Measurements from ENCODE around the gene CDK1. TPM values are rescaled to one million over a fixed set of nuclear protein-coding genes. Genes with fewer than 3 reads are reported as not detected.

The CDK1 gene
- polyA plus RNA-seq, 1 donor (not counting 4 experiments of a cell fraction or from before 2014, with no cell fraction given), result 43.8 TPM

DNA sequence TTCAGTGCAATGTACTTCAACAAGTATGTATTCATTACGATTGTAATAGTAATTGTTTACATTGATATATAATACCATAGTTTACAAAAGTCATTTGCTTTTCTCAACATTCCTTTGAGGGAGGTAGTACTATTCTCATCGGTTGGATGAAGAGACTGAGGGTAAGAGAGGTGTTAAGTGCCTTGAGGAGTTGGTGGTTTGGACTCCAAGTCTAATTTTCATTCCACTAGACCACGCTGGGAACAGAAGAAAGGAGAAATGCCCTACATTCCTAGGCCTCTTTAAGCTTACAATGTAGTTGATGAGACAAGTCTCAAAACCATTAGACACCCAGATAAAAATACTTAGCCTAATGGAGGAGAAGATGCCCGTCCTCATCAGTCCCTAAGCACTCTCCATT lies 28.6 kb downstream of the CDK1 start:
- H2AFZ ChIP-seq (ENCODE audit: control insufficient read depth, low read length), result no peak overlapping the region
- no peaks in the 10 kb centered on the region for H3K36me3 ChIP-seq (ENCODE audit: control insufficient read depth in 2 of 2, extremely low read depth in 1 of 2, insufficient read depth in 2 of 2, low read length in 2 of 2)
- TF ChIP-seq, protein P1, sequence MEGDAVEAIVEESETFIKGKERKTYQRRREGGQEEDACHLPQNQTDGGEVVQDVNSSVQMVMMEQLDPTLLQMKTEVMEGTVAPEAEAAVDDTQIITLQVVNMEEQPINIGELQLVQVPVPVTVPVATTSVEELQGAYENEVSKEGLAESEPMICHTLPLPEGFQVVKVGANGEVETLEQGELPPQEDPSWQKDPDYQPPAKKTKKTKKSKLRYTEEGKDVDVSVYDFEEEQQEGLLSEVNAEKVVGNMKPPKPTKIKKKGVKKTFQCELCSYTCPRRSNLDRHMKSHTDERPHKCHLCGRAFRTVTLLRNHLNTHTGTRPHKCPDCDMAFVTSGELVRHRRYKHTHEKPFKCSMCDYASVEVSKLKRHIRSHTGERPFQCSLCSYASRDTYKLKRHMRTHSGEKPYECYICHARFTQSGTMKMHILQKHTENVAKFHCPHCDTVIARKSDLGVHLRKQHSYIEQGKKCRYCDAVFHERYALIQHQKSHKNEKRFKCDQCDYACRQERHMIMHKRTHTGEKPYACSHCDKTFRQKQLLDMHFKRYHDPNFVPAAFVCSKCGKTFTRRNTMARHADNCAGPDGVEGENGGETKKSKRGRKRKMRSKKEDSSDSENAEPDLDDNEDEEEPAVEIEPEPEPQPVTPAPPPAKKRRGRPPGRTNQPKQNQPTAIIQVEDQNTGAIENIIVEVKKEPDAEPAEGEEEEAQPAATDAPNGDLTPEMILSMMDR (optimal IDR thresholded peaks at IDR 0.05 in 1 of 3, IDR thresholded peaks at IDR 0.05 in 1 of 3, conservative IDR thresholded peaks at IDR 0.05 in 1 of 3; ENCODE audit: extremely low read depth in 1 of 3, insufficient read depth in 2 of 3, low read length in 3 of 3), result no peak
- H4K20me1 ChIP-seq (ENCODE audit: control insufficient read depth, extremely low read depth, insufficient read depth, low read length), result no peaks in the 10 kb centered on the region
- no peak overlapping the region for H3K9ac ChIP-seq (ENCODE audit: control insufficient read depth, extremely low read depth, insufficient read depth, low read length)
- H3K4me3 ChIP-seq (ENCODE audit: control insufficient read depth in 2 of 3, extremely low read depth in 1 of 3, insufficient read depth in 2 of 3, low read depth in 1 of 3, low read length in 3 of 3), result no peak overlapping the region
- FAIRE-seq, result no peak
- dilution Hi-C loops (cut with MboI; ENCODE audit: extremely low pct_ligation_motif_present, low sequenced_read_pairs), result no loop called here
- H3K79me2 ChIP-seq (ENCODE audit: control insufficient read depth, insufficient read depth, low read length), result no peaks in the 10 kb centered on the region
- H3K9me3 ChIP-seq (ENCODE audit: control insufficient read depth, low read depth, low read length), result no peaks in the 10 kb centered on the region
- no peaks in the 10 kb centered on the region for H3K9me1 ChIP-seq (ENCODE audit: control insufficient read depth, extremely low read depth, insufficient read depth, low read length)
- H3K4me1 ChIP-seq (ENCODE audit: control insufficient read depth, extremely low read depth, insufficient read depth, low read length), result peaks cover 3% of the 10 kb centered on the region
- no peak overlapping the region for H3K27ac ChIP-seq (ENCODE audit: control insufficient read depth, insufficient read depth, low read length)
- no peaks in the 10 kb centered on the region for H3K27me3 ChIP-seq (ENCODE audit: control insufficient read depth, extremely low read depth, insufficient read depth, low read length)
- DNase-seq (ENCODE audit: low read depth, low spot score), result no peak
- H3K4me2 ChIP-seq (ENCODE audit: control insufficient read depth, extremely low read depth, insufficient read depth, low read depth, low read length), result no peak overlapping the region

DNA sequence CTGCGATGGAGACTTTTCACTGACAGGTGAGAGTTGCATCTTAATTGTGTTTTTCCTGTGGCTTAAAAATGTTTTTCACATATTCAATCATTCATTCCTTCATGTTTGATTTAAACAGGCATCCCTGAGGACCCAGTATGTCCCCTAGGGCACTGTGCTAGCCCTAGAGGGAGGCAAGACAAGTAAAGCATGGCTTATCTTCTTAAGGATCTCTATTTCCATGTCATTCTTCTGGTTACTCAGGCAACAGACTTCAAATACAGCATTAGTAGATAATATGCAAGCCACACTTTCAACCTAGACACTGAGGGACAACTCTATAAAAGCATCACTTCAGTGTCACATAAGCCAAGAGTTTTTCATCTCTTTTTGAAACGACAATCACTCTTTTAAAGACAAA lies 29.2 kb downstream of the CDK1 start:
- Histone ChIP-seq H3K9me1 (ENCODE audit: control insufficient read depth, extremely low read depth, insufficient read depth, low read length) (no peaks in the 10 kb centered on the region), H3K9ac (ENCODE audit: control insufficient read depth, extremely low read depth, insufficient read depth, low read length) (no peak overlapping the region), H3K27me3 (ENCODE audit: control insufficient read depth, extremely low read depth, insufficient read depth, low read length) (no peaks in the 10 kb centered on the region), H2AFZ (ENCODE audit: control insufficient read depth, low read length) (no peak overlapping the region), H3K4me1 (ENCODE audit: control insufficient read depth, extremely low read depth, insufficient read depth, low read length) (peaks cover 3% of the 10 kb centered on the region), H3K79me2 (ENCODE audit: control insufficient read depth, insufficient read depth, low read length) (no peaks in the 10 kb centered on the region), H4K20me1 (ENCODE audit: control insufficient read depth, extremely low read depth, insufficient read depth, low read length) (no peaks in the 10 kb centered on the region), H3K27ac (ENCODE audit: control insufficient read depth, insufficient read depth, low read length) (no peak overlapping the region), H3K9me3 (ENCODE audit: control insufficient read depth, low read depth, low read length) (no peaks in the 10 kb centered on the region), H3K4me2 (ENCODE audit: control insufficient read depth, extremely low read depth, insufficient read depth, low read depth, low read length) (no peak overlapping the region), H3K4me3 (ENCODE audit: control insufficient read depth in 2 of 3, extremely low read depth in 1 of 3, insufficient read depth in 2 of 3, low read depth in 1 of 3, low read length in 3 of 3) (no peak overlapping the region), H3K36me3 (ENCODE audit: control insufficient read depth in 2 of 2, extremely low read depth in 1 of 2, insufficient read depth in 2 of 2, low read length in 2 of 2) (no peaks in the 10 kb centered on the region)
- DNase-seq (ENCODE audit: low read depth, low spot score) (no peak), FAIRE-seq (no peak)
- TF ChIP-seq EZH2 (IDR thresholded peaks at IDR 0.05; ENCODE audit: low read length), result no peak
- TF ChIP-seq, protein P1 (optimal IDR thresholded peaks at IDR 0.05 in 1 of 3, IDR thresholded peaks at IDR 0.05 in 1 of 3, conservative IDR thresholded peaks at IDR 0.05 in 1 of 3; ENCODE audit: extremely low read depth in 1 of 3, insufficient read depth in 2 of 3, low read length in 3 of 3), result no peak
- dilution Hi-C loops (cut with MboI; ENCODE audit: extremely low pct_ligation_motif_present, low sequenced_read_pairs), result no loop called here
